Measurements from ENCODE around the gene SMIM22.
A peak's percentile ranks its signal among the peaks of the same experiment; 100 is the strongest.

The SMIM22 gene

GRCh38 chr16:4795181-4795827 is at the start of gene SMIM22:
Gene SMIM22, plus strand, starts transcription at chr16:4795369. Its CDS starts 366 bp downstream, at chr16:4795735.
- no peak for FAIRE-seq

- no peak for FAIRE-seq
Observed at GRCh38 chr16:4746215-4746614, 49.0 kb upstream of the SMIM22 start.

GRCh38 chr16:4746991-4747574 is 48.1 kb upstream of the SMIM22 start:
- no peak for FAIRE-seq

GRCh38 chr16:4747906-4748681 is 47.1 kb upstream of the SMIM22 start:
- no peak for FAIRE-seq

GRCh38 chr16:4748682-4749411 is 46.3 kb upstream of the SMIM22 start:
- no peak for FAIRE-seq

DNA sequence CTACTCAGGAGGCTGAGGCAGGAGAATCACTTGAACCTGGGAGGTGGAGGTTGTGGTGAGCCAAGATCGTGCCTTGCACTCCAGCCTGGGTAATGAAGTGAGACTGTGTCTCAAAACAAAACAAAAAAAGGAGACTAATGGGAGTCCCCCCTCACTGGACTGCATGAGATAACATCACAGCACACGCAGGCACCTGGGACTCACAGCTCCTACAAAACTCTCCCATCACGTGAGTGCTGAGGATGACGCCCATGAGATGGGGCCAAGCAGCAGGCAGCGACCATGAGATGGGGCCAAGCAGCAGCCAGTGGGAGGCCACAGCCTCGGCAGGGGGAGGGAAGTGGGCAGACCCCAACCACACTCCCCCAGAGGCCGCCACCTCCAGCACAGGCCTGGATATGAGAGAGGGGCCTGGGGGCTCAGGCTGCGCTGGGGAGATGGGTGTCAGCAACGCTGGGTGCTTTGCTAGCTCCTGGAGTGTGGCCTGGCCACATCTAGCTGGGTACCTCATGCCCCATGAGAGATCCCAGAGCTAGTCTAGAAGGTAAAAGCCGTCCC is 45.4 kb upstream of the SMIM22 start:
- FAIRE-seq, result no peak

GRCh38 chr16:4750896-4751295 is 44.3 kb upstream of the SMIM22 start:
- no peak for FAIRE-seq

DNA sequence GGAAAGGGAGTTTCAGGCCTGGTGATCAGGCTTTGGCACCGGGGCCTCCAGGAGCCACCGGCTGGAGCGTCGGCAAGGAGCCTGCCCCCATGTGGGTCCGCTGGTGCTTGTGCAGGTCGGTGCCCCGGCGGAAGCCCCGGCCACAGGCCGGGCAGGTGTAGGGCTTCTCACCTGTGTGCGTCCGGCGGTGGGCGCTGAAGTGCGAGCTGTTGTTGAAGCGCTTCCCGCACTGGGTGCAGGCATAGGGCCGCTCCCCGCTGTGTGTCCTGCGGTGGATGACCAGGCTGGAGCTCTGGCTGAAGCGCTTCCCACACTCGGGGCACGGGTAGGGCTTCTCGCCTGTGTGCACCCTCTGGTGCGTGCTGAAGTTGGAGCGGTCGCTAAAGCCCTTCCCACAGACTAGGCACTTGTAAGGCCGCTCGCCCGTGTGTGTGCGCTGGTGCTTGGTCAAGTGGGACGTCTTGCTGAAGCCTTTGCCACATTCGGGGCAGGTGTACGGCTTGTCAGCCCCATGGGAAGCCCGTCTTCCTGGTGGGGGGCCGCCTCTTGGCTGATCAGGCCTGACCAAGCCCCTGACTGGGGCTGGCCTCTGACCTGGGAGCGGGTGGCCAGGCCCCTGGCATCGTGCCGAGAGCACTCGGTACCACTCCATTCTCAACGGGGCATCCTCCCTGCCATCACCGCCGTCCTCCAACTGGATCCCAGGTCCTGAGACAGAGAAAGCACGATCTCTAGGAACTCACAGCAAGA is 42.6 kb upstream of the SMIM22 start:
- FAIRE-seq, result no peak

DNA sequence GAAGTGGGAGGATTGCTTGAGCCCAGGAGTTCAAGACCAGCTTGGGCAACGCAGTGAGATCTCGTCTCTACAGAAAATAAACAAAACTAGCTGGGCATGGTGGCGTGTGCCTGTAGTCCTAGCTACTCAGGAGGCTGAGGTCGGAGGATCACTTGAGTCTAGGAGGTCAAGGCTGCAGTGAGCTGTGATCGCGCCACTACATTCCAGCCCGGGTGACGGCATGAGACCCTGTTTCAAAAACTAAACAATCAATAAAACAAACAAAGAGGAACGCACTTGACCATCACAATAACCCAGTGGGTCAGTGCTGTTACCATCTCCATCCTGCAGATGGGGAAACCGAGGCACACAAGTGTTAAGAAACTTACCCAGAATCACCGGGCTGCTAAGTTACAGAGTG is 41.9 kb upstream of the SMIM22 start:
- FAIRE-seq, result no peak

DNA sequence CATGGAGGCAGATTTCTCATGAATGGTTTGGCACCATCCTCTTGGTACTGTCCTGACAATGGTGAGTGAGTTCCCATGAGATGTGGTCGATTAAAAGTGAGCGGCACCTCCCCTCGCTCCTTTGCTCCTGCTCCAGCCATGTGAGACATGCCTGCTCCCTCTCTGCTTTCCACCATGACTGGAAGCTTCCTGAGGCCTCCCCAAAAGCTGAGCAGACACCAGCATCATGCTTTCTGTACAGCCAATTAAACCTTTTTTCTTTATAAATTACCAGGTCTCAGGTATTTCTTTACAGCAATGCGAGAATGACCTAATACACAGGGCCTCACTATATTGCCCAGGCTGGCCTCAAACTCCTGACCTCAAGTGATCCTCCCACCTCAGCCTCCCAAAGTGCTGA is 40.3 kb upstream of the SMIM22 start:
- FAIRE-seq, result no peak

- no peak for FAIRE-seq
Observed at GRCh38 chr16:4755687-4756086, 39.5 kb upstream of the SMIM22 start.

GRCh38 chr16:4760221-4760910 is 34.8 kb upstream of the SMIM22 start:
- no peak for FAIRE-seq

DNA sequence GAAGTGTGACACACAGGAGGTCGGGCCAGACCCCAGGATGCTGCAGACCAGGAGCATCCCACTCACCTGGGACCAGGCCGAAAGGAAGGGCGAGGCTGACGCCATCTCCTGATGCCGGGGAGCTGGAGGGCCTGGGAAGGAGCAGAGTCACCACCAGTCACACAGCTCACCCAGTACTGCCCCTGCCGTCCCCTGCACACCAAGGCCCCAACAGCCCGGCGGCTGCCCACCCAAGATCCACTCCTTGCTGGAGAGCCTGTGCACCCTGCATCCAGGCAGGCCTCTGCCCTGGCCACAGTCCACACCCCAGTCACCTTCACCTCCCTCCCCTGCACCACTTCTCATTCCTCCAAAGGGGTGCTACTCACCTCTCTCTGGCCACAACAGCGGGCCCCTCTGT is 33.0 kb upstream of the SMIM22 start:
- no peak for FAIRE-seq

DNA sequence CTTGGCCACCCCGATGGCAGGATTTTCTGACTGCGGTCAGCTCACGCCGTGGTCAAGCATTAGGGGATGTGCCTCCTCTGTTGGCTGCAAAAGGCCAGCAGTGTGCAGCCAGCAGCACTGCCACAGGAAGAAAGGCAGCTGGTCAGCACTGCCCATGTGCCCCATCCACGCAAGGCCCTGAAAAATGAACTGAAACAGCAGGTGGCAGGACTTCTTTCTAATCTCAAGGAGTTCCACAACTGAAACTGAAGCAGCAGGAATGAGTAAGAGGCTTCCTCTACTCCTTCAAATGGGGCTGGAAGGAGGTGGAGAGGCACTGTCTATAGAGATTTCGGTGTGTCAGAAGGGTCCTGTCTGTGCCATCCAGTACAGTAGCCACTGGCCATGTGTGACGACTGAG is 31.4 kb upstream of the SMIM22 start:
- no peak for FAIRE-seq

- FAIRE-seq, result no peak
Observed at GRCh38 chr16:4765511-4766474, 29.4 kb upstream of the SMIM22 start.

- peak; percentile 91 for FAIRE-seq
Observed at GRCh38 chr16:4766875-4767628, 28.1 kb upstream of the SMIM22 start, which contains the start of gene ZNF500. Gene ZNF500, minus strand, starts transcription at chr16:4767162. Its CDS starts 1,184 bp downstream, at chr16:4765978.

GRCh38 chr16:4767872-4768548 is 27.2 kb upstream of the SMIM22 start:
- no peak for FAIRE-seq

- peak; percentile 63 for FAIRE-seq
Observed at GRCh38 chr16:4768549-4769305, 26.4 kb upstream of the SMIM22 start.

Data from endometrium (tissue), 2 donors.